Embryonic facial prominence (tissue), 1 donor: ENCODE measurements around the gene CNTLN.
A peak's percentile ranks its signal among the peaks of the same experiment; 100 is the strongest.
"Not testable (repeated sequence)": the region's sequence is repeated elsewhere in the genome, so short reads cannot be mapped to it uniquely, and the experiment has no call there.

ENCODE experiments used
- DNase-seq: peaks from one replicate; pipeline ENCODE4 v3.0.0-alpha.2; 2016; ENCODE audit errors: extremely low spot score

Gene CNTLN

GRCh38 chr9:17401858-17402257 lies 267.0 kb downstream of the CNTLN start:
- no peak for DNase-seq

- no peak for DNase-seq
Observed at GRCh38 chr9:17402309-17402708, 267.5 kb downstream of the CNTLN start.

- DNase-seq = no peak
Observed at GRCh38 chr9:17403539-17403938, 268.7 kb downstream of the CNTLN start.

- no peak for DNase-seq
Observed at GRCh38 chr9:17414986-17415385, 280.1 kb downstream of the CNTLN start.

GRCh38 chr9:17422994-17423680 lies 288.3 kb downstream of the CNTLN start:
- no peak for DNase-seq

- no peak for DNase-seq
Observed at GRCh38 chr9:17423681-17424011, 288.8 kb downstream of the CNTLN start.

- DNase-seq = no peak
Observed at GRCh38 chr9:17425384-17425783, 290.5 kb downstream of the CNTLN start.

- no peak for DNase-seq
Observed at GRCh38 chr9:17433526-17433925, 298.7 kb downstream of the CNTLN start.

- DNase-seq = no peak
Observed at GRCh38 chr9:17436854-17437253, 302.0 kb downstream of the CNTLN start.

GRCh38 chr9:17437813-17438212 lies 303.0 kb downstream of the CNTLN start:
- DNase-seq = no peak

- not testable (repeated sequence) for DNase-seq
Observed at GRCh38 chr9:17445126-17445525, 310.3 kb downstream of the CNTLN start.

GRCh38 chr9:17453751-17454150 lies 318.9 kb downstream of the CNTLN start:
- no peak for DNase-seq

- DNase-seq = peak; percentile 62
Observed at GRCh38 chr9:17462869-17463464, 328.1 kb downstream of the CNTLN start.

GRCh38 chr9:17470036-17470813 lies 335.4 kb downstream of the CNTLN start:
- DNase-seq = no peak

- DNase-seq = no peak
Observed at GRCh38 chr9:17472126-17472525, 337.3 kb downstream of the CNTLN start.

- DNase-seq = no peak
Observed at GRCh38 chr9:17476401-17476800, 341.6 kb downstream of the CNTLN start.

GRCh38 chr9:17477816-17478215 lies 343.0 kb downstream of the CNTLN start:
- no peak for DNase-seq

GRCh38 chr9:17480966-17481365 lies 346.1 kb downstream of the CNTLN start:
- DNase-seq = no peak

GRCh38 chr9:17481565-17481964 lies 346.7 kb downstream of the CNTLN start:
- no peak for DNase-seq

GRCh38 chr9:17484906-17485305 lies 350.1 kb downstream of the CNTLN start:
- no peak for DNase-seq

- DNase-seq = no peak
Observed at GRCh38 chr9:17486396-17486795, 351.6 kb downstream of the CNTLN start.

GRCh38 chr9:17487467-17487866 lies 352.6 kb downstream of the CNTLN start:
- no peak for DNase-seq

- no peak for DNase-seq
Observed at GRCh38 chr9:17488662-17489061, 353.8 kb downstream of the CNTLN start.
